Gastroesophageal sphincter (tissue), 3 donors: ENCODE results near the gene SKIL.

ENCODE experiments used
- POLR2AphosphoS5 ChIP-seq: sonication (generic); formaldehyde crosslinking; IDR thresholded peaks from one replicate; pipeline ENCODE4 v1.6.1; 2017; ENCODE audit warnings: antibody characterized with exemption
- TF ChIP-seq, protein P1 (sequence below), 4 experiments: fragments of 200-600 bp in 2 of 4; fragments of 450-650 bp in 2 of 4; sonication (generic) in 1 of 4; IDR thresholded peaks; one replicate each; pipeline ENCODE4 v1.5.1; 2017 to 2019; ENCODE audit warnings: antibody characterized with exemption in 4 of 4, mild to moderate bottlenecking in 2 of 4, moderate library complexity in 2 of 4

DNA sequence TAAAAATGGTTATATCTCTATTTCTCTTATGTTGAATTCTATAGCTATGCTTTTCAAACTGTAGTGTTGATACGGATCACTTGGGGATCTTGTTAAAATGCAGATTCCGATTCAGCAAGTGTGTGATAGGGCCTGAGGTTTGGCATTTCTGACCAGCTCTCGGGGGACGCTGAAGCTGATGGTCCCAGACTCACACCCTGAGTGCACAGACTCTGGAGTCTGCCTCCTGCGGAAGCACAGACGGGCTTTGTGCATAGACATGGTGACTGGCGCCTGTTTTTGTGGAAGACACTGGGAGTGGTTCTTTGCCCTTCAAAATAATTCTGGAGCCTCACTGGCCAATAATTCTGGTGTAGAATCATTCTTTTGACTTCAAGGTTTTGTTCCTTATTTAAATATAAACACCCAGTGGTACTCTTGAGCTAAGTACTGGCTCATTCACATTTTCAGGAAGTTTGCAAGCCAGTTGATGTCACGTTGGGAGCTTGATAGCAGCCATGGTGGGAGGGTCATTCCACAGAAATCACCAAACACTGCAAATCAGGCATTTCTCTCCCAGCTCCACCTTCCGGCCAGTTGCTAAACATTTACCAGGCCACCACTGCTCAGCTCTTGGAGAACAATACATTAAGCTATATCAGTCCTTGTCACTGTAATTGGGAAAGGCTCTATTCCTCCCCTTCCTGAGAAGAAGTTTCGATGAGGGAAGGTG, 80.3 kb downstream of the SKIL start:
- TF ChIP-seq, protein P1, sequence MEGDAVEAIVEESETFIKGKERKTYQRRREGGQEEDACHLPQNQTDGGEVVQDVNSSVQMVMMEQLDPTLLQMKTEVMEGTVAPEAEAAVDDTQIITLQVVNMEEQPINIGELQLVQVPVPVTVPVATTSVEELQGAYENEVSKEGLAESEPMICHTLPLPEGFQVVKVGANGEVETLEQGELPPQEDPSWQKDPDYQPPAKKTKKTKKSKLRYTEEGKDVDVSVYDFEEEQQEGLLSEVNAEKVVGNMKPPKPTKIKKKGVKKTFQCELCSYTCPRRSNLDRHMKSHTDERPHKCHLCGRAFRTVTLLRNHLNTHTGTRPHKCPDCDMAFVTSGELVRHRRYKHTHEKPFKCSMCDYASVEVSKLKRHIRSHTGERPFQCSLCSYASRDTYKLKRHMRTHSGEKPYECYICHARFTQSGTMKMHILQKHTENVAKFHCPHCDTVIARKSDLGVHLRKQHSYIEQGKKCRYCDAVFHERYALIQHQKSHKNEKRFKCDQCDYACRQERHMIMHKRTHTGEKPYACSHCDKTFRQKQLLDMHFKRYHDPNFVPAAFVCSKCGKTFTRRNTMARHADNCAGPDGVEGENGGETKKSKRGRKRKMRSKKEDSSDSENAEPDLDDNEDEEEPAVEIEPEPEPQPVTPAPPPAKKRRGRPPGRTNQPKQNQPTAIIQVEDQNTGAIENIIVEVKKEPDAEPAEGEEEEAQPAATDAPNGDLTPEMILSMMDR (IDR thresholded peaks at IDR 0.05), result no peak
- TF ChIP-seq POLR2AphosphoS5, result no peak
